PC-3 (cell line): ENCODE data around the gene DTD1. TPM values are rescaled to one million over a fixed set of nuclear protein-coding genes. Genes with fewer than 3 reads are reported as not detected.
"Not testable (repeated sequence)": the region's sequence is repeated elsewhere in the genome, so short reads cannot be mapped to it uniquely, and the experiment has no call there.

Experiments used
- ATAC-seq: fragments of 200-7000 bp; cut with Tn5 transposase; 2 replicates; pipeline ENCODE4 v1.9.1; 2020; ENCODE audit warnings: mild to moderate bottlenecking, moderate library complexity
- BruUV-seq: library from RNA; stranded (reverse); fragments of 400-500 nt; replicated peaks from 2 replicates; lab custom pipeline; 2021; lab: Mats Ljungman, UMichigan
- CTCF ChIA-PET: fragments of 300-600 bp; sonication (Branson Sonifier 250); formaldehyde crosslinking; loops from one replicate; lab custom pipeline; 2022; ENCODE audit warnings: antibody characterized with exemption; lab: Charles Lee
- POLR2A ChIA-PET: fragments of 300-600 bp; sonication (Branson Sonifier 250); formaldehyde crosslinking; loops from one replicate; lab custom pipeline; 2022; ENCODE audit warnings: antibody characterized with exemption; ENCODE audit not compliant: unreplicated experiment; lab: Charles Lee
- DNase-seq: peaks from one replicate; pipeline ENCODE4 v3.0.0-alpha.2; 2015
- H2AFZ ChIP-seq: fragments of 300-600 bp; sonication (generic); 2 replicates; pipeline ENCODE4 v1.6.0; 2016; ENCODE audit warnings: antibody characterized with exemption, low read length
- H3F3A ChIP-seq: fragments of 300-600 bp; sonication (generic); one replicate; pipeline ENCODE4 v1.6.0; 2017; ENCODE audit warnings: antibody characterized with exemption, low read length, control low read depth, mild to moderate bottlenecking; ENCODE audit not compliant: unreplicated experiment
- H3K27ac ChIP-seq: fragments of 300-600 bp; sonication (generic); 2 replicates; pipeline ENCODE4 v1.5.1; 2016; ENCODE audit warnings: mild to moderate bottlenecking, low read length
- H3K27me3 ChIP-seq: fragments of 300-600 bp; sonication (generic); 2 replicates; pipeline ENCODE4 v1.6.1; 2016; ENCODE audit warnings: low read length, mixed read lengths
- H3K36me3 ChIP-seq: fragments of 300-600 bp; sonication (generic); 2 replicates; pipeline ENCODE4 v1.6.1; 2016; ENCODE audit warnings: low read depth, mixed run types, low read length, mixed read lengths
- H3K4me1 ChIP-seq: fragments of 300-600 bp; sonication (generic); 2 replicates; pipeline ENCODE4 v1.5.1; 2016; ENCODE audit warnings: low read length; ENCODE audit not compliant: insufficient read depth
- H3K4me2 ChIP-seq: fragments of 300-600 bp; sonication (generic); 2 replicates; pipeline ENCODE4 v1.6.0; 2016; ENCODE audit warnings: low read length
- H3K4me3 ChIP-seq: fragments of 300-600 bp; sonication (generic); 2 replicates; pipeline ENCODE4 v1.5.1; 2016; ENCODE audit warnings: mild to moderate bottlenecking, low read length, mixed read lengths
- H3K79me2 ChIP-seq: fragments of 300-600 bp; sonication (generic); 2 replicates; pipeline ENCODE4 v1.6.1; 2017; ENCODE audit warnings: low read length, mixed read lengths
- H3K9ac ChIP-seq: fragments of 300-600 bp; sonication (generic); 2 replicates; pipeline ENCODE4 v1.6.0; 2016; ENCODE audit warnings: mild to moderate bottlenecking, low read length
- H3K9me2 ChIP-seq: fragments of 300-600 bp; sonication (generic); replicated peaks from 2 replicates; pipeline ENCODE4 v1.6.1; 2016; ENCODE audit warnings: mixed run types, low read length, mixed read lengths
- H3K9me3 ChIP-seq: fragments of 300-600 bp; sonication (generic); 2 replicates; pipeline ENCODE4 v1.6.1; 2016; ENCODE audit warnings: low read length, mixed read lengths
- H4K20me1 ChIP-seq: fragments of 300-600 bp; sonication (generic); 2 replicates; pipeline ENCODE4 v1.6.1; 2016; ENCODE audit warnings: low read length, mixed read lengths
- CTCF ChIP-seq: fragments of 300-600 bp; sonication (generic); conservative IDR thresholded peaks from 2 replicates; pipeline ENCODE4 v1.5.1; 2017; ENCODE audit warnings: antibody characterized with exemption, low read depth, mild to moderate bottlenecking, low read length
- EZH2 ChIP-seq: fragments of 300-600 bp; sonication (generic); IDR thresholded peaks from one replicate; pipeline ENCODE4 v1.6.1; 2017; ENCODE audit warnings: antibody characterized with exemption, mild to moderate bottlenecking, low read length; ENCODE audit not compliant: unreplicated experiment
- EZH2phosphoT487 ChIP-seq: fragments of 300-600 bp; sonication (generic); IDR thresholded peaks from 2 replicates; pipeline ENCODE4 v1.6.1; 2018; ENCODE audit warnings: mild to moderate bottlenecking, antibody characterized with exemption, low read length, borderline replicate concordance
- intact Hi-C: fragments of 100-400 bp; cut with micrococcal nuclease; formaldehyde crosslinking; loops from 2 replicates; pipeline ENCODE4 v1.9.0; 2023
- total RNA-seq: library from RNA; depleted of rRNA; stranded (reverse); fragments of >200 nt; gene quantifications from 2 replicates; pipeline ENCODE4 v1.2.3, GENCODE V29; 2014

DTD1 gene
- total RNA-seq, 1 experiment from 2014 or later = 124 TPM

DNA sequence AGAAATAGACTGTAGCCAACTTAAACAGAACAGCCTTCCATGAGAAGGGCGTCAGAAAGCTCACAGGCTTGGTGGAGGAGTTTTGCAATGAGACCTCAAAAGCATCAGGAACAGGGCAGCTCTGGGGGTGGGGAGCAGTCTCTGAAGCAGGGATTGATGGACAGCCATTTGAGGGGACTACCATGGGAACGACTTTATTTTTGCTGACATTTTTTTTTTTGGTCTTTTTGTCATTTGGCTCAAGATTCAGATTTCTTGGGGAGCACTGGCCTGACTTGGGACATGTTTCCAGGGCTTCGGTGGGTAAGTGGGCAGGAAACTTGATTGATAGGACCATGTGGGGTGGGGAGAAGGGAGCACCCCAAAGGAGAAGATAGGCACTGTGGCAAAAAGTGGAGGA lies 193.7 kb downstream of the DTD1 start:
- Histone ChIP-seq H3K9ac (no peak overlapping the region), H3K79me2 (no peaks in the 10 kb centered on the region), H3K4me2 (no peak overlapping the region), H3K36me3 (no peaks in the 10 kb centered on the region), H2AFZ (no peak overlapping the region), H3K27me3 (peaks cover 41% of the 10 kb centered on the region), H4K20me1 (no peaks in the 10 kb centered on the region), H3F3A (no peaks in the 10 kb centered on the region), H3K4me1 (no peaks in the 10 kb centered on the region), H3K4me3 (no peak overlapping the region), H3K27ac (no peak overlapping the region), H3K9me2 (0 out of 2 replicates have a peak, but pooled peaks cover 4% of the 10 kb centered on the region), H3K9me3 (no peaks in the 10 kb centered on the region)
- ATAC-seq (no peak), DNase-seq (no peak)
- intact Hi-C loops = no loop called here
- TF ChIP-seq EZH2 = no peak
- no peak for TF ChIP-seq CTCF
- no peak for TF ChIP-seq EZH2phosphoT487
- ChIA-PET CTCF (no interaction called here), POLR2A (no interaction called here)
- no TSS peak for BruUV-seq

- intact Hi-C loops = no loop called here
- no peak overlapping the region for H3K27ac ChIP-seq
- ChIA-PET POLR2A (no interaction called here), CTCF (no interaction called here)
- H3K27me3 ChIP-seq = peaks cover 41% of the 10 kb centered on the region
- no peaks in the 10 kb centered on the region for H3K9me3 ChIP-seq
- H4K20me1 ChIP-seq = no peaks in the 10 kb centered on the region
- ATAC-seq (no peak), DNase-seq (no peak)
- no peak for TF ChIP-seq EZH2
- TF ChIP-seq CTCF = no peak
- TF ChIP-seq EZH2phosphoT487 = no peak
- no peak overlapping the region for H2AFZ ChIP-seq
- no peaks in the 10 kb centered on the region for H3F3A ChIP-seq
- H3K4me3 ChIP-seq = no peak overlapping the region
- no TSS peak for BruUV-seq
- H3K9ac ChIP-seq = no peak overlapping the region
- H3K36me3 ChIP-seq = no peaks in the 10 kb centered on the region
- no peaks in the 10 kb centered on the region for H3K4me1 ChIP-seq
- no peaks in the 10 kb centered on the region for H3K79me2 ChIP-seq
- H3K9me2 ChIP-seq = 0 out of 2 replicates have a peak, but pooled peaks cover 4% of the 10 kb centered on the region
- no peak overlapping the region for H3K4me2 ChIP-seq
These were observed 195.6 kb downstream of the DTD1 start for GRCh38 chr20:18783385-18783959.

GRCh38 chr20:18787046-18787445 lies 199.2 kb downstream of the DTD1 start:
- H3K4me2 ChIP-seq, H3K4me3 ChIP-seq, H3F3A ChIP-seq, CTCF ChIA-PET, DNase-seq, POLR2A ChIA-PET, H4K20me1 ChIP-seq, H3K9me3 ChIP-seq, ATAC-seq, H3K79me2 ChIP-seq, H3K36me3 ChIP-seq, H3K4me1 ChIP-seq, H3K9ac ChIP-seq, H2AFZ ChIP-seq, BruUV-seq, H3K9me2 ChIP-seq, intact Hi-C loops, H3K27ac ChIP-seq: not testable (repeated sequence)
- peaks cover 62% of the 10 kb centered on the region for H3K27me3 ChIP-seq
